Measurements from ENCODE around the gene KLF4. TPM values are rescaled to one million over a fixed set of nuclear protein-coding genes. Genes with fewer than 3 reads are reported as not detected.

The KLF4 gene
- total and polyA plus RNA-seq, 2 of the 4 experiments (the other 2 are of a cell fraction) = 1.3 to 3.8 TPM

DNA sequence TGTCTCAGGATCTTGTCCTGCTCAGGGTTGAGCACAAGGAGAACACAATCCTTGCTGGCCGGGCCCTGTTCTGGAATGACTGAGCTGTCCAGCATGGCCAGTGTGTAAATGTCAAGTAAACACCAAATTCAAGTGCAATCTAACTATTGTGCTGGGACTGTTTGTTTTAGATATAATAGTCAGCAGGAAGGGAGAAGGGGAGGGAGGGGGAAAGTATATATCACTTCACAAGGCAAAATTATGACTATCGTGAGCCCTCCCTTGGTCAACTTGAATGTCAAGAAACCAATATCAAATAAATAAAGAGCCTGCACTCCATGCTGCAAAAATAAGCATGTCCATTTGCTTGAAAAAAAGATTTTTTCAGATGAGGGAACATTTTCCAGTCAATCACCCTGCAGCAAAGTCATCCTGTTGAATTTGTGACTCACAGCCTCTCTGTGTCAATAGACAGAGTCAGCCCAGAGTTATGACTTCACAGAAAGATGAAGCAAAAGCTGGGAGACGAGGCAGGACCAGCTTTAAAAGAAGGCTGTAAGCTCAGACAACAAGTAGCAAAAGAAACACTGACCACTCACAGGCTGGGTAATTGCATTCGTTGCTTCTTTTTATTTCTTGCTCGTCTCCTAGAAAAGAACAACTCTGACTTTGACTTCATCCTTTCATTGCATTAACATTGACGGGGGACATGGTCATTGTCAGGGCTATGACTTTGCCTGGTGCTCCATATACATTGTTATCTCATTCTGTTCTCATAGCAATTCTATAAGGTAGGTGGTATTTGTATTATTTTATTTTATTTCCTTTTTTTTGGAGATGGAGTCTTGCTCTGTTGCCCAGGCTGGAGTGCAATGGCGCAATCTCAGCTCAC lies 15.3 kb upstream of the KLF4 start:
- peaks cover 7% of the 10 kb centered on the region for H3K4me1 ChIP-seq (ENCODE audit: control insufficient read depth, insufficient read depth, low read length)
- no peak overlapping the region; the same call in 1 of the 2 replicates for H4K91ac ChIP-seq (ENCODE audit: insufficient read depth, low read depth, low read length)
- peak overlapping the region; percentile 16; the same call in 1 of the 3 replicates for H2BK15ac ChIP-seq (ENCODE audit: low read depth, low read length)
- DNase-seq (peak; percentile 93), ATAC-seq (ENCODE audit: low read depth) (peak; percentile 87)
- H2BK5ac ChIP-seq (ENCODE audit: low read depth, low read length, poor library complexity, severe bottlenecking) = peak overlapping the region; percentile 64
- peak; percentile 80 for TF ChIP-seq NFE2L2 (IDR thresholded peaks at IDR 0.05; ENCODE audit: low read depth, low read length)
- peak; percentile 87 for TF ChIP-seq CEBPB (IDR thresholded peaks at IDR 0.05; ENCODE audit: low read depth, low read length)
- no peak for TF ChIP-seq ELK1 (IDR thresholded peaks at IDR 0.05; ENCODE audit: borderline replicate concordance, low read depth, low read length)
- peak; percentile 80 for TF ChIP-seq FOS (IDR thresholded peaks at IDR 0.05; ENCODE audit: low read depth, low read length)
- TF ChIP-seq RAD21 (IDR thresholded peaks at IDR 0.05; ENCODE audit: low read length) = 0 out of 2 replicates have a peak, but pooled peaks have one; percentile 7
- TF ChIP-seq MAFK (IDR thresholded peaks at IDR 0.05; ENCODE audit: low read depth, low read length) = 0 out of 2 replicates have a peak, but pooled peaks have one; percentile 6
- no peak for TF ChIP-seq BHLHE40 (IDR thresholded peaks at IDR 0.05; ENCODE audit: low read depth, low read length)
- TF ChIP-seq MXI1 (IDR thresholded peaks at IDR 0.05; ENCODE audit: borderline replicate concordance, low read depth, low read length) = 0 out of 2 replicates have a peak, but pooled peaks have one; percentile 29
- TF ChIP-seq POLR2A (IDR thresholded peaks at IDR 0.05; ENCODE audit: low read depth, low read length) = no peak; the same call in 1 of the 2 replicates
- H3K27ac ChIP-seq (ENCODE audit: insufficient read depth, low read length) = no peak overlapping the region
- H3K36me3 ChIP-seq (ENCODE audit: control insufficient read depth, insufficient read depth, low read length) = no peaks in the 10 kb centered on the region
- H2AK9ac ChIP-seq (replicated peaks; ENCODE audit: low read depth, low read length, poor library complexity) = peak overlapping the region; percentile 87
- no peak overlapping the region for H3K56ac ChIP-seq (ENCODE audit: extremely low read depth, insufficient read depth, low read length)
- H3K4me3 ChIP-seq (ENCODE audit: insufficient read depth, low read depth, low read length) = no peak overlapping the region
- H2AK5ac ChIP-seq (ENCODE audit: low read depth, low read length) = no peak overlapping the region
- peak overlapping the region; percentile 22; the same call in 1 of the 2 replicates for H3K4ac ChIP-seq (ENCODE audit: low read depth, low read length)
- no peaks in the 10 kb centered on the region for H3K79me1 ChIP-seq (ENCODE audit: low read depth in 1 of 2, low read length in 2 of 2)
- H2BK120ac ChIP-seq (ENCODE audit: low read depth, low read length) = 0 out of 2 replicates have a peak overlapping the region, but pooled peaks have one; percentile 25
- 0% methylated on average over 1 of the region's 7 CpGs; no CpG with 5 or more reads in 1 of the 2 experiments for WGBS, 2 experiments (ENCODE audit: extremely low coverage in 2 of 2, insufficient read length in 1 of 2)
- H3K14ac ChIP-seq (replicated peaks; ENCODE audit: low read depth, low read length) = peak overlapping the region; percentile 62
- H4K5ac ChIP-seq (ENCODE audit: low read depth, low read length) = no peak overlapping the region
- BruUV-seq (replicated peaks) = no TSS peak
- POLR2A ChIA-PET (ENCODE audit: unreplicated experiment) = interaction anchor here (0.5 kb wide), 1 partner anchor 735 kb away, joined by 13 read pairs; no protein-coding TSS in a partner anchor
- peaks cover 6% of the 10 kb centered on the region; the same call in 1 of the 2 replicates for H3K9me1 ChIP-seq (ENCODE audit: insufficient read depth, low read length)
- CTCF ChIA-PET = no interaction called here
- intact Hi-C loops (cut with micrococcal nuclease) (no loop called here), dilution Hi-C loops (cut with HindIII; ENCODE audit: low sequenced_read_pairs, unreplicated experiment) (no loop called here), in situ Hi-C loops (cut with MboI; ENCODE audit: low sequenced_read_pairs) (no loop called here)
- peaks cover 3% of the 10 kb centered on the region; the same call in 1 of the 2 replicates for H3K27me3 ChIP-seq (ENCODE audit: control insufficient read depth, insufficient read depth, low read length)
- no peak overlapping the region for H3K18ac ChIP-seq (ENCODE audit: low read depth, low read length)
- H4K20me1 ChIP-seq (ENCODE audit: insufficient read depth, low read length) = peaks cover 11% of the 10 kb centered on the region; the same call in 1 of the 2 replicates
- H3K23ac ChIP-seq (ENCODE audit: low read depth, low read length) = no peak overlapping the region
- H2AFZ ChIP-seq (replicated peaks; ENCODE audit: low read length, poor library complexity) = peak overlapping the region; percentile 2
- H3K9ac ChIP-seq (ENCODE audit: low read depth, low read length) = no peak overlapping the region
- H3K9me3 ChIP-seq (ENCODE audit: control insufficient read depth, insufficient read depth, low read length) = no peaks in the 10 kb centered on the region
- no peak overlapping the region for H2BK20ac ChIP-seq (ENCODE audit: low read depth, low read length)
- H3K4me2 ChIP-seq (ENCODE audit: low read depth, low read length) = peak overlapping the region; percentile 46; the same call in 1 of the 2 replicates
- H4K8ac ChIP-seq (ENCODE audit: low read depth in 2 of 2, low read length in 2 of 2) = no peak overlapping the region
